Mesenchymal stem cell (in vitro differentiated cells and primary cell): ENCODE measurements around the gene TMEM8B.

Source experiments
- DNase-seq: peaks from one replicate; pipeline ENCODE4 v3.0.0-alpha.2; 2013
- H2AFZ ChIP-seq: one replicate; pipeline ENCODE4 v1.6.1; 2013; ENCODE audit warnings: low read depth, mild to moderate bottlenecking, control low read depth, inconsistent platforms, low read length, moderate library complexity
- H2AK5ac ChIP-seq: 2 replicates; pipeline ENCODE4 v1.6.1; 2013; ENCODE audit warnings: low read length, moderate library complexity, mild to moderate bottlenecking, inconsistent platforms; ENCODE audit not compliant: severe bottlenecking
- H2BK120ac ChIP-seq: one replicate; pipeline ENCODE4 v1.6.1; 2013; ENCODE audit warnings: low read depth, mild to moderate bottlenecking, inconsistent platforms, low read length, moderate library complexity
- H2BK12ac ChIP-seq, 2 experiments: one replicate each; pipeline ENCODE4 v1.6.1; 2013; ENCODE audit warnings: inconsistent platforms in 2 of 2, low read length in 2 of 2, mild to moderate bottlenecking in 2 of 2, moderate library complexity in 2 of 2, control low read depth in 1 of 2
- H2BK15ac ChIP-seq: one replicate; pipeline ENCODE4 v1.6.1; 2013; ENCODE audit warnings: mild to moderate bottlenecking, low read depth, inconsistent platforms; ENCODE audit not compliant: poor library complexity, severe bottlenecking
- H2BK5ac ChIP-seq: 2 replicates; pipeline ENCODE4 v1.6.1; 2013; ENCODE audit warnings: low read depth, mild to moderate bottlenecking, low read length, control low read depth, inconsistent platforms; ENCODE audit not compliant: poor library complexity, severe bottlenecking
- H3K14ac ChIP-seq, 2 experiments: one replicate each; pipeline ENCODE4 v1.6.1; 2013; ENCODE audit warnings: inconsistent platforms in 2 of 2, low read length in 2 of 2, control low read depth in 1 of 2, mild to moderate bottlenecking in 1 of 2, moderate library complexity in 1 of 2
- H3K18ac ChIP-seq, 2 experiments: one replicate each; pipeline ENCODE4 v1.6.1; 2013; ENCODE audit warnings: inconsistent platforms in 2 of 2, low read length in 2 of 2, control low read depth in 1 of 2, low read depth in 1 of 2, mild to moderate bottlenecking in 1 of 2
- H3K23ac ChIP-seq, 2 experiments: one replicate each; pipeline ENCODE4 v1.6.1; 2013; ENCODE audit warnings: inconsistent platforms in 2 of 2, low read length in 2 of 2, mild to moderate bottlenecking in 2 of 2, moderate library complexity in 2 of 2, control low read depth in 1 of 2
- H3K27ac ChIP-seq: 2 replicates; pipeline ENCODE4 v1.5.1; 2013; ENCODE audit warnings: mild to moderate bottlenecking, moderate library complexity, low read length, control low read depth, inconsistent platforms; ENCODE audit not compliant: poor library complexity, severe bottlenecking
- H3K27me3 ChIP-seq, 2 experiments: 2 replicates each; pipeline versions ENCODE4 v1.6.1 to v1.7.0; 2013; ENCODE audit warnings: low read length in 2 of 2, mild to moderate bottlenecking in 2 of 2, moderate library complexity in 2 of 2, control low read depth in 1 of 2, inconsistent platforms in 1 of 2; ENCODE audit not compliant: control insufficient read depth in 1 of 2, insufficient read depth in 1 of 2
- H3K36me3 ChIP-seq, 2 experiments: 2 replicates each; pipeline versions ENCODE4 v1.6.1 to v1.7.0; 2013; ENCODE audit warnings: low read length in 2 of 2, control low read depth in 1 of 2, inconsistent platforms in 1 of 2, low read depth in 1 of 2, mild to moderate bottlenecking in 1 of 2; ENCODE audit not compliant: insufficient read depth in 2 of 2, control insufficient read depth in 1 of 2
- H3K4ac ChIP-seq, 2 experiments: one replicate each; pipeline ENCODE4 v1.6.1; 2013; ENCODE audit warnings: inconsistent platforms in 2 of 2, low read length in 2 of 2, mild to moderate bottlenecking in 2 of 2, moderate library complexity in 2 of 2, control low read depth in 1 of 2, low read depth in 1 of 2
- H3K4me1 ChIP-seq: 2 replicates; pipeline ENCODE4 v1.6.1; 2013; ENCODE audit warnings: low read depth, low read length, control low read depth; ENCODE audit not compliant: control insufficient read depth, insufficient read depth
- H3K4me2 ChIP-seq: 2 replicates; pipeline ENCODE4 v1.6.1; 2013; ENCODE audit warnings: low read length, mild to moderate bottlenecking, inconsistent platforms; ENCODE audit not compliant: poor library complexity, severe bottlenecking
- H3K4me3 ChIP-seq, 2 experiments: 2 replicates each; pipeline versions ENCODE4 v1.5.1 to v1.7.0; 2013; ENCODE audit warnings: low read length in 2 of 2, mild to moderate bottlenecking in 2 of 2, control low read depth in 1 of 2, low read depth in 1 of 2; ENCODE audit not compliant: insufficient read depth in 1 of 2
- H3K79me1 ChIP-seq: replicated peaks from 2 replicates; pipeline ENCODE4 v1.6.1; 2013; ENCODE audit warnings: mild to moderate bottlenecking, control low read depth, low read length, inconsistent platforms; ENCODE audit not compliant: poor library complexity, severe bottlenecking
- H3K9ac ChIP-seq: 2 replicates; pipeline ENCODE4 v1.7.0; 2013; ENCODE audit warnings: mild to moderate bottlenecking, low read length, moderate library complexity
- H3K9me3 ChIP-seq: 2 replicates; pipeline ENCODE4 v1.7.0; 2013; ENCODE audit warnings: mild to moderate bottlenecking, low read length; ENCODE audit not compliant: control insufficient read depth
- H4K8ac ChIP-seq: one replicate; pipeline ENCODE4 v1.6.1; 2013; ENCODE audit warnings: inconsistent platforms, mild to moderate bottlenecking, low read length, moderate library complexity
- H4K91ac ChIP-seq: one replicate; pipeline ENCODE4 v1.6.1; 2013; ENCODE audit warnings: mild to moderate bottlenecking, low read length, inconsistent platforms
- WGBS: methylation state at CpG from one replicate; pipeline ENCODE4 v1.1.7; 2013; ENCODE audit warnings: mixed read lengths; 5-methylcytosine and 5-hydroxymethylcytosine counted together

The TMEM8B gene

DNA sequence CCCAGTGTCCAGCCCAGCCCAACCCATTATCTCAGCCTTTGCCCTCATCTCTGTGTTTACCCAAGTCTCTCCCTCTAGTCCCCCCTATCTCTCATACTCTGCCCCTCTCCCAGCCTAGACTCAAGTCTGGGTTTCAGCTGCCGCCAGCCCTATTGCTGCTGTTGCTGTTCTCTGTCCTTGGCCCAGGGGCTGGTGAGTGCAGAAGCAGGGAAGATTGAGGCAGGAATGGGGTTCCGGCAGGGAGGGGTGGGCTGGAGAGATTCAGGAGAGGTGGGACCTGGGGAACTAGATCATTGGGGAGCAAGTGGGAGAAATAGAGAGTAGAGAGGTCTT lies 702 bp downstream of the TMEM8B start:
- peaks cover 14% of the 10 kb centered on the region for H3K79me1 ChIP-seq
- WGBS, result 75% methylated on average over 2 of the region's 2 CpGs
- peak overlapping the region; percentile 94 for H3K9ac ChIP-seq
- peak overlapping the region; percentile 75 to 80 for H3K4me3 ChIP-seq
- no peak overlapping the region for H2BK5ac ChIP-seq
- no peak overlapping the region for H2BK120ac ChIP-seq
- peak overlapping the region; percentile 52 for H4K91ac ChIP-seq
- H4K8ac ChIP-seq, result peak overlapping the region; percentile 20
- peak overlapping the region; percentile 50 to 62 for H3K4ac ChIP-seq
- H3K18ac ChIP-seq, result peak overlapping the region; percentile 52 to 63
- no peaks in the 10 kb centered on the region for H3K9me3 ChIP-seq
- no peak for DNase-seq
- H3K27me3 ChIP-seq, result no peaks in the 10 kb centered on the region
- H2BK15ac ChIP-seq, result no peak overlapping the region
- peak overlapping the region in 1 of 2 experiments; percentile 94 for H3K14ac ChIP-seq
- H2AFZ ChIP-seq, result peak overlapping the region; percentile 48
- H3K4me1 ChIP-seq, result peaks cover 23% of the 10 kb centered on the region
- H2AK5ac ChIP-seq, result no peak overlapping the region
- peaks cover 0 to 2% of the 10 kb centered on the region in 2 experiments for H3K36me3 ChIP-seq
- peak overlapping the region; percentile 73 for H3K4me2 ChIP-seq
- H2BK12ac ChIP-seq, result no peak overlapping the region
- H3K27ac ChIP-seq, result no peak overlapping the region
- peak overlapping the region in 1 of 2 experiments; percentile 87 for H3K23ac ChIP-seq

DNA sequence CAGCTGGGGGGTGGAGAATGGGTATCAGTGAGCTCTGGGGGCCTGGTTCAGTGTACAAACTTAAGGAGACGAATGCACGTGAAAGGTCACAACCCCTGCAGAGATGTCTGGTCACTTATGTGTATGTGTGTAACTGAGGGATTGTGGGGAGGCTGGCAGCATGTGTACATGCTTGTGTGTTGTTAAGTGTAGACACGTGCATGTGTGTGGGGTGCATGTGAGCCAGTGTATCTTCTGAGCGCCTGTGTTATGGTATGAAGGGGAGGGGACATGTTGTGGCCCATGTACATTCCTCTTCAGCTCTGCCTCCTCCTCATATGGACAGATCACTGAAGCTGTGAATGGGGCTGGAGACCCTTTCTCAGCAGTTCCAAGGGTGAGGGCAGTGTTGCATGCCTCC lies 2.0 kb downstream of the TMEM8B start:
- Histone ChIP-seq H4K8ac (no peak overlapping the region), H3K79me1 (peaks cover 14% of the 10 kb centered on the region), H3K4me3 (no peak overlapping the region), H3K27ac (no peak overlapping the region), H3K4me2 (no peak overlapping the region), H3K14ac (no peak overlapping the region), H2BK5ac (no peak overlapping the region), H3K18ac (no peak overlapping the region), H2BK12ac (no peak overlapping the region), H3K4ac (no peak overlapping the region), H3K9ac (no peak overlapping the region), H3K36me3 (peaks cover 3 to 10% of the 10 kb centered on the region in 2 experiments), H4K91ac (peak overlapping the region; percentile 16), H2AK5ac (no peak overlapping the region), H3K9me3 (no peaks in the 10 kb centered on the region), H3K23ac (no peak overlapping the region), H3K4me1 (peaks cover 23% of the 10 kb centered on the region), H2BK120ac (no peak overlapping the region), H2BK15ac (no peak overlapping the region), H3K27me3 (no peaks in the 10 kb centered on the region), H2AFZ (no peak overlapping the region)
- DNase-seq, result no peak
- WGBS, result 82% methylated on average over 4 of the region's 4 CpGs

DNA sequence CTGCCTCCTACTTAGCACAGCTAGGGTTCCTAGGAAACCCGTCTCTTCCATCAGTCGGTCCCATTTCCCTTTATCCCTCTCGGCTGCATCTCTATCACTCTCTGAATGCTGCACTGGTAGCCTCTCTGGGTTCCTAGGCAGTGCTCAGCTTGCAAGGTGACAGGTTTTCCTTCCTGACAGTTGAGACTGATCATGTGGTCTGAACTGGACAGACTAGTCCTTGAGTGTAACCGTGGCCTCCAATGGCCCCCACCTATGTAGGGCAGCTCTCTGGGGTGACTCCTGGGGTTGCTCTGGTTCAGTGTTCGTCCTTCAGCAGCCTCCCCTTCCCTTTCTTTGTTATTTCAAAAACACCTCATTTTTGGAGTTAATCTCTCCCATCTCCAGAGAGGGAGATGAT lies 3.8 kb downstream of the TMEM8B start:
- H3K27me3 ChIP-seq, result no peaks in the 10 kb centered on the region
- WGBS, result 95% methylated on average over 4 of the region's 5 CpGs

DNA sequence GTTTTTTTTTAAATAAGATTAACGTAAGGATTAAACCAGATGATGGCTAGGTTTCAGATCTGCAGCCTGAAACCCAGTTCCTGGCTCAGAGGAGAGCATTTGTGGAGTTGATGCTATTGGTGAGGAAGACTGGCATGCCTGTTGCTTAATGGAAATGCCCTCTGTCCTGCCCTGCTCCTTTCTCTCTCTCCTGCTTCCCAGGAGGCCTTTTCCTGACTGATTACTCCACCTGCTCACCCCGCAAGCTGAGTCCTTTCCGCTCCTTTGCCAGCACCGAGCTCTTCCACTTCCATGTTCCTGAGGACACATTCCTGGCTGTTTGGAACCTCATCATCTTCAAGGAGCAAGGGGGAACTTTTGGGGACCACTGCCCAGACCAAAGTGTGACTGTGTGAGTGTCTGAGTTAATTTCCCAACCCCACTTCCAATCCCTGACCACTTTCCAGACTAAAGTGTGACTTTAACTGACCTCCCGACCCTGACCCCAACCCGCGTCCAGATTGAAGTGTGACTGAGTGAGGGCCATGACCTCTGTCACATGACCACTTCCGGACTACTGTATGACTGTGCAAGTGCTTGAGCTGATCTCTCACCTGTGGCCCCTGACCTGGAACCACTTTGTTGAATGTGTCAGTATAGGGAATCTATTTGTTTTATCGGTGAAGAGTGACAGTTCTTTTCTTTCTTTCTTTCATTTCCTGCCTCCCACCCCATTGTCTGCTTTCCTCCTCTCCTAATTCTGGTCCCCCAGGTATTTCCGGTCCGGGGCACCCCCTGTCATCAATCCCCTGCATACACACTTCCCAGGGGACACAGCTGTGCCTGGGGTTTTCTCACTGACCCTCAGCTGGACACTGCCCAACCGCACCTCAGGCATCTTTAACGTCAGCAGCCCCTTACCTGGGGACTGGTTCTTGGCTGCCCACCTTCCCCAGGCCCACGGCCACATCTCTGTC lies 5.5 kb downstream of the TMEM8B start:
- no peak for DNase-seq
- H3K27ac ChIP-seq, result no peak overlapping the region
- 89% methylated on average over 14 of the region's 14 CpGs for WGBS

More for the DNA sequence above, 3.8 kb downstream of the TMEM8B start:
- no peak overlapping the region for H3K14ac ChIP-seq
- H3K4ac ChIP-seq, result no peak overlapping the region
- H3K79me1 ChIP-seq, result peaks cover 14% of the 10 kb centered on the region
- H3K18ac ChIP-seq, result no peak overlapping the region
- peaks cover 3 to 10% of the 10 kb centered on the region in 2 experiments for H3K36me3 ChIP-seq
- no peak overlapping the region for H2BK120ac ChIP-seq
- H3K4me1 ChIP-seq, result peaks cover 21% of the 10 kb centered on the region
- no peak overlapping the region for H3K4me2 ChIP-seq
- no peak overlapping the region for H2AK5ac ChIP-seq
- no peak overlapping the region for H2BK5ac ChIP-seq
- H2BK15ac ChIP-seq, result no peak overlapping the region
- H4K8ac ChIP-seq, result no peak overlapping the region
- no peaks in the 10 kb centered on the region for H3K9me3 ChIP-seq
- no peak overlapping the region for H3K23ac ChIP-seq
- H3K9ac ChIP-seq, result no peak overlapping the region
- no peak overlapping the region for H3K4me3 ChIP-seq
- no peak overlapping the region for H2AFZ ChIP-seq
- no peak for DNase-seq
- no peak overlapping the region for H4K91ac ChIP-seq
- H2BK12ac ChIP-seq, result no peak overlapping the region
- H3K27ac ChIP-seq, result no peak overlapping the region

More for the DNA sequence above, 5.5 kb downstream of the TMEM8B start:
- no peaks in the 10 kb centered on the region for H3K27me3 ChIP-seq
- no peak overlapping the region for H2AK5ac ChIP-seq
- H2BK15ac ChIP-seq, result no peak overlapping the region
- H2BK5ac ChIP-seq, result no peak overlapping the region
- peak overlapping the region in 1 of 2 experiments; percentile 11 for H3K4me3 ChIP-seq
- peak overlapping the region; percentile 12 for H4K8ac ChIP-seq
- peak overlapping the region; percentile 37 for H4K91ac ChIP-seq
- H3K23ac ChIP-seq, result no peak overlapping the region
- H2BK120ac ChIP-seq, result no peak overlapping the region
- no peak overlapping the region for H3K4ac ChIP-seq
- peaks cover 12% of the 10 kb centered on the region for H3K79me1 ChIP-seq
- H3K18ac ChIP-seq, result no peak overlapping the region
- H2AFZ ChIP-seq, result no peak overlapping the region
- no peak overlapping the region for H3K4me2 ChIP-seq
- H2BK12ac ChIP-seq, result no peak overlapping the region
- no peak overlapping the region for H3K14ac ChIP-seq
- peak overlapping the region; percentile 9 for H3K9ac ChIP-seq
- peaks cover 3 to 10% of the 10 kb centered on the region in 2 experiments for H3K36me3 ChIP-seq
- peaks cover 14% of the 10 kb centered on the region for H3K4me1 ChIP-seq
- H3K9me3 ChIP-seq, result no peaks in the 10 kb centered on the region
